ENCODE results near the gene DIMT1. TPM values are rescaled to one million over a fixed set of nuclear protein-coding genes. Genes with fewer than 3 reads are reported as not detected.

Gene DIMT1
- total and polyA plus RNA-seq, 2 of the 4 experiments (the other 2 are of a cell fraction): 27.5 to 46.4 TPM

DNA sequence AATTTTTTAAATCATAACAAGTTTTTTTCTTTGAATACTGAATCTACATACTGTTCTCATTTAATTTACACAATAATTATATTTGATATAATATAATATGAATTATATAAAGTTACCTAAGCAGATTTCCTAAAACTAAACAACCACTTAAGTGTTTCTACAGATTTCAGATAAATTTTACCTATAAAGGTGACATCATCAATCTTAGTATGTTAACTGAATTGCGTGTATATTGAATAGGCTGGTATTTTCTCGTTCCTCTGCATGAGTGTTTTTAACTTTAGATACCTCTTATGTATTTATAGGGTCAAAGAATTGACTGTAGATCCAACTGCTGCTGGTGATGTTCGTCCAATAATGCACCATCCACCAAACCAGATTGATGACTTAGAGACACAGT, 30.3 kb downstream of the DIMT1 start:
- no peak overlapping the region for H3K4ac ChIP-seq (ENCODE audit: low read depth, low read length)
- no peak for DNase-seq
- no peak overlapping the region for H2BK15ac ChIP-seq (ENCODE audit: low read depth, low read length)
- no peak overlapping the region for H3K27ac ChIP-seq (ENCODE audit: insufficient read depth, low read length)
- H2BK20ac ChIP-seq (ENCODE audit: low read depth, low read length): no peak overlapping the region
- no peak overlapping the region for H4K8ac ChIP-seq (ENCODE audit: low read depth in 2 of 2, low read length in 2 of 2)
- H3K9ac ChIP-seq (ENCODE audit: low read depth, low read length): no peak overlapping the region
- TF ChIP-seq MAFK (IDR thresholded peaks at IDR 0.05; ENCODE audit: low read depth, low read length) (no peak), NFE2L2 (IDR thresholded peaks at IDR 0.05; ENCODE audit: low read depth, low read length) (no peak), RAD21 (IDR thresholded peaks at IDR 0.05; ENCODE audit: low read length) (no peak), MAZ (IDR thresholded peaks at IDR 0.05; ENCODE audit: borderline replicate concordance, low read depth, low read length) (no peak), CEBPB (IDR thresholded peaks at IDR 0.05; ENCODE audit: low read depth, low read length) (no peak), SMC3 (IDR thresholded peaks at IDR 0.05; ENCODE audit: low read depth, low read length) (no peak), RFX5 (IDR thresholded peaks at IDR 0.05; ENCODE audit: low read depth, low read length) (no peak), RCOR1 (IDR thresholded peaks at IDR 0.05; ENCODE audit: insufficient replicate concordance, low read length) (no peak), CHD1 (IDR thresholded peaks at IDR 0.05; ENCODE audit: low read depth, low read length) (no peak), POLR2A (IDR thresholded peaks at IDR 0.05; ENCODE audit: low read depth, low read length) (no peak)
- TF ChIP-seq, protein P1, sequence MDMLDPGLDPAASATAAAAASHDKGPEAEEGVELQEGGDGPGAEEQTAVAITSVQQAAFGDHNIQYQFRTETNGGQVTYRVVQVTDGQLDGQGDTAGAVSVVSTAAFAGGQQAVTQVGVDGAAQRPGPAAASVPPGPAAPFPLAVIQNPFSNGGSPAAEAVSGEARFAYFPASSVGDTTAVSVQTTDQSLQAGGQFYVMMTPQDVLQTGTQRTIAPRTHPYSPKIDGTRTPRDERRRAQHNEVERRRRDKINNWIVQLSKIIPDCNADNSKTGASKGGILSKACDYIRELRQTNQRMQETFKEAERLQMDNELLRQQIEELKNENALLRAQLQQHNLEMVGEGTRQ (IDR thresholded peaks at IDR 0.05; ENCODE audit: low read depth, low read length): no peak
- TF ChIP-seq, protein P2, sequence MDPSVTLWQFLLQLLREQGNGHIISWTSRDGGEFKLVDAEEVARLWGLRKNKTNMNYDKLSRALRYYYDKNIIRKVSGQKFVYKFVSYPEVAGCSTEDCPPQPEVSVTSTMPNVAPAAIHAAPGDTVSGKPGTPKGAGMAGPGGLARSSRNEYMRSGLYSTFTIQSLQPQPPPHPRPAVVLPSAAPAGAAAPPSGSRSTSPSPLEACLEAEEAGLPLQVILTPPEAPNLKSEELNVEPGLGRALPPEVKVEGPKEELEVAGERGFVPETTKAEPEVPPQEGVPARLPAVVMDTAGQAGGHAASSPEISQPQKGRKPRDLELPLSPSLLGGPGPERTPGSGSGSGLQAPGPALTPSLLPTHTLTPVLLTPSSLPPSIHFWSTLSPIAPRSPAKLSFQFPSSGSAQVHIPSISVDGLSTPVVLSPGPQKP (IDR thresholded peaks at IDR 0.05; ENCODE audit: borderline replicate concordance, low read depth, low read length): no peak
- TF ChIP-seq, protein P3, sequence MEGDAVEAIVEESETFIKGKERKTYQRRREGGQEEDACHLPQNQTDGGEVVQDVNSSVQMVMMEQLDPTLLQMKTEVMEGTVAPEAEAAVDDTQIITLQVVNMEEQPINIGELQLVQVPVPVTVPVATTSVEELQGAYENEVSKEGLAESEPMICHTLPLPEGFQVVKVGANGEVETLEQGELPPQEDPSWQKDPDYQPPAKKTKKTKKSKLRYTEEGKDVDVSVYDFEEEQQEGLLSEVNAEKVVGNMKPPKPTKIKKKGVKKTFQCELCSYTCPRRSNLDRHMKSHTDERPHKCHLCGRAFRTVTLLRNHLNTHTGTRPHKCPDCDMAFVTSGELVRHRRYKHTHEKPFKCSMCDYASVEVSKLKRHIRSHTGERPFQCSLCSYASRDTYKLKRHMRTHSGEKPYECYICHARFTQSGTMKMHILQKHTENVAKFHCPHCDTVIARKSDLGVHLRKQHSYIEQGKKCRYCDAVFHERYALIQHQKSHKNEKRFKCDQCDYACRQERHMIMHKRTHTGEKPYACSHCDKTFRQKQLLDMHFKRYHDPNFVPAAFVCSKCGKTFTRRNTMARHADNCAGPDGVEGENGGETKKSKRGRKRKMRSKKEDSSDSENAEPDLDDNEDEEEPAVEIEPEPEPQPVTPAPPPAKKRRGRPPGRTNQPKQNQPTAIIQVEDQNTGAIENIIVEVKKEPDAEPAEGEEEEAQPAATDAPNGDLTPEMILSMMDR (conservative IDR thresholded peaks at IDR 0.05; ENCODE audit: low read depth, low read length): no peak
- no peaks in the 10 kb centered on the region for H4K20me1 ChIP-seq (ENCODE audit: insufficient read depth, low read length)
- no peak overlapping the region for H3K18ac ChIP-seq (ENCODE audit: low read depth, low read length)
- H3K4me1 ChIP-seq (ENCODE audit: control insufficient read depth, insufficient read depth, low read length): no peaks in the 10 kb centered on the region
- H3K9me3 ChIP-seq (ENCODE audit: control insufficient read depth, insufficient read depth, low read length): no peaks in the 10 kb centered on the region
- H2AK9ac ChIP-seq (replicated peaks; ENCODE audit: low read depth, low read length, poor library complexity): no peak overlapping the region
- H3K36me3 ChIP-seq (ENCODE audit: control insufficient read depth, insufficient read depth, low read length): peaks cover 20% of the 10 kb centered on the region
- POLR2A ChIA-PET (ENCODE audit: unreplicated experiment): no interaction called here
- H3K9me1 ChIP-seq (ENCODE audit: insufficient read depth, low read length): no peaks in the 10 kb centered on the region
- no peak for ATAC-seq (ENCODE audit: low read depth)
- no peak overlapping the region for H3K56ac ChIP-seq (ENCODE audit: extremely low read depth, insufficient read depth, low read length)
- no peak overlapping the region for H2AK5ac ChIP-seq (ENCODE audit: low read depth, low read length)
- H4K91ac ChIP-seq (ENCODE audit: insufficient read depth, low read depth, low read length): no peak overlapping the region
- no TSS peak for BruUV-seq (replicated peaks)
- no peak overlapping the region for H2AFZ ChIP-seq (replicated peaks; ENCODE audit: low read length, poor library complexity)
- CTCF ChIA-PET: no interaction called here
- H3K79me1 ChIP-seq (ENCODE audit: low read depth in 1 of 2, low read length in 2 of 2): peaks cover 3% of the 10 kb centered on the region in 2 experiments; a peak in 1 of 4 replicates
- H3K14ac ChIP-seq (replicated peaks; ENCODE audit: low read depth, low read length): no peak overlapping the region
- WGBS, 2 experiments (ENCODE audit: extremely low coverage in 2 of 2, insufficient read length in 1 of 2): no CpG with 5 or more reads among the region's 3 CpGs
- no peak overlapping the region for H3K23ac ChIP-seq (ENCODE audit: low read depth, low read length)
- dilution Hi-C loops (cut with HindIII; ENCODE audit: low sequenced_read_pairs, unreplicated experiment): no loop called here
- intact Hi-C loops (cut with micrococcal nuclease): no loop called here
- in situ Hi-C loops (cut with MboI; ENCODE audit: low sequenced_read_pairs): no loop called here
- H2BK5ac ChIP-seq (ENCODE audit: low read depth, low read length, poor library complexity, severe bottlenecking): no peak overlapping the region
- no peak overlapping the region for H4K5ac ChIP-seq (ENCODE audit: low read depth, low read length)
- no peak overlapping the region for H3K4me2 ChIP-seq (ENCODE audit: low read depth, low read length)
- H2BK120ac ChIP-seq (ENCODE audit: low read depth, low read length): no peak overlapping the region
- H3K4me3 ChIP-seq (ENCODE audit: insufficient read depth, low read depth, low read length): no peak overlapping the region
- H3K27me3 ChIP-seq (ENCODE audit: control insufficient read depth, insufficient read depth, low read length): no peaks in the 10 kb centered on the region

All from IMR-90 (cell line).